Activated CD4-positive, alpha-beta T cell treated with anti-CD3 and anti-CD28 coated beads for 24 hours (primary cell): ENCODE data around the gene SLC30A7.

Experiments used
- DNase-seq, 2 donors: peaks; one replicate each; pipeline ENCODE4 v3.0.0-alpha.2; 2020; ENCODE audit warnings: low read depth in 2 of 2

SLC30A7 gene

DNA sequence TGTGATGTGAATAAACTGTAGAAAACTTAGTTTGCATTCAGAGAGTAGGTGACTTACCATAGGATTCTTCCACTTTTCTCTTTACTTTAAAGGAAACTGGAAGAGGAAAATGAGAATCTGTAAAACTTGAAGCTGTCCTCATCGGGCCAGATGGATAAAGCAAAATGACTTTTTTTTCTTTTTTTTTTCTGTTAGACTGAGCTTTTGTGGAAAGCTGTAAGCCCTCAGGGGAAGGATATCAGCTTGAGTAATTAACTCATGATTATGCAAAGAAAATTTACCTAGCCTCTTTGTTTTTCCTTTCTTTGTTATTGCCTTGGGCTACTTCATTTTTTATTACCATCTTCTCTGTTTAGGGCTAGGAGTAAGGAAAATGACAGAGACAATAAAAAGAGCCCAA, 76.3 kb downstream of the SLC30A7 start:
- no peak for DNase-seq

DNA sequence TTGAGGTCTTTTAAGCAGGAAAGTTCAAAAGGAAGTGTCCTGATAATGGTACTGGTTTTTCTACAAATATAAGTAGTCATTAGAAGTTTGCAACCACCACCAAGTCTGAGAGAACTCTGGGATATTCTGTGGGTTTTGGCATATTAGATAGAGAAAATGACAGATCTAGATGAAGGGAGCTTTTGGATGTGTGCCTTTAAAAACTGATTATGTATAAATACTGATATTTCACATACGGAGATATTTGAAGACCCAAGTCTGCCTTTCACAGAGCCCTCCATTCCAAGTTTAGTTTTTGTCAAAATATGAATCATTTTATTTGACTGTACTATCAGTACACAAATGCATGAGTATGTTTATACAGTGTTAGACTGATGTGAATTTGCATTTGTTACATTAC, 81.0 kb downstream of the SLC30A7 start:
- no peak for DNase-seq

DNA sequence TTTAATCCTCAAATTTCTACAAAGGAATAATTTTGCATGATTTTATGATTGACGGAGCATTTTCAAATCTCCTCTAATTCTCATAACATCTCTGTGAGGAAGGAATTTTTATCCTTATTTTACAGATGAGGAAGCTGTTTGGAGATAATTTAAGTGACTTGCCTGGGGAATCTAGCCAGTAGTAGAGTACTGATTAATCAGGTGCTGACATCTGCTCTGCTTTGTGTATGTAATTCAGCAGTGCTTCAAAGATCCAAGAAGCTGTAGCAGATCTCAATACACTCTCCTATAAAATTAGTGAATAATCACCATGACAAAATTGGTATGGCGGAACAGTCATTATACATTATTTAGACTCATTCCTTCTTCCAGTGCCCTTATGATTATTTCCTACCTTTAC, 83.7 kb downstream of the SLC30A7 start:
- DNase-seq, result no peak

DNA sequence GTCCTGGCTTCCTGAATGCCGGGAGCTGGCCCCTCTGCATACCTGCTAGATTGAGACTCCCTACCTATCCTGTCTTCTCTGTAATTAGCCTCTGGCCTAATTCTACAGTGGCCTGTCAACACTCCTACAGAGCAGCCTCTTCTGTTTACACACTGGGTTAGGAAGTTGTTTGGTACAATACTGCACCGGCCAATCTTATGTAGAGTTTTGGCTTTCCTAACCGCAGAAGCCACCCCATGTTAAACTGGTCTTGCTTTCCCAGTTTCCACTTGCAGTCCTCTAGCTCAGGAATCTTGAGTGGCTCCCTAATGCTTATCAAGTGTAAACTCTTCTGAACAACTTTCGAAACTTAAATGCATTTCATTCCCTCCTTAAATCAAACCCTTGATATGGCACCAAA, 86.9 kb downstream of the SLC30A7 start:
- DNase-seq, result no peak

DNA sequence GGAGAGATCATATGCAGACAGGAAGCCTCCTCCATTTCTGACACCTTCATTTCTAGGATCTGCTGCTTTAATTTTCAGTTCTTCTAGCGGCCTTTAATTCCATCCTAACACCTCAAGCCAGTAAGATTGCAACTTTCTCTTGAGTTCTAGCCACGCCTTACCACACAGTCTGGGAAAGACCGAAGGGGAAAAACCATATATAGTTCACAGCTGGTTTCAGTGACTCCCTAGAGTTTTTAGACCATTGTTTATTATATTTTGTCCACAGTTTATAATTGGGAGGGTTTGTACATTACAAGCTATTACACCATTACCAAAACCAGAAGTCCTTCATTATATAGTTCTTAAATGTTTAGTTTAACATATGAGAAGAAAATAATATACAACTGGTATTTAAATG, 92.2 kb downstream of the SLC30A7 start:
- no peak for DNase-seq

DNA sequence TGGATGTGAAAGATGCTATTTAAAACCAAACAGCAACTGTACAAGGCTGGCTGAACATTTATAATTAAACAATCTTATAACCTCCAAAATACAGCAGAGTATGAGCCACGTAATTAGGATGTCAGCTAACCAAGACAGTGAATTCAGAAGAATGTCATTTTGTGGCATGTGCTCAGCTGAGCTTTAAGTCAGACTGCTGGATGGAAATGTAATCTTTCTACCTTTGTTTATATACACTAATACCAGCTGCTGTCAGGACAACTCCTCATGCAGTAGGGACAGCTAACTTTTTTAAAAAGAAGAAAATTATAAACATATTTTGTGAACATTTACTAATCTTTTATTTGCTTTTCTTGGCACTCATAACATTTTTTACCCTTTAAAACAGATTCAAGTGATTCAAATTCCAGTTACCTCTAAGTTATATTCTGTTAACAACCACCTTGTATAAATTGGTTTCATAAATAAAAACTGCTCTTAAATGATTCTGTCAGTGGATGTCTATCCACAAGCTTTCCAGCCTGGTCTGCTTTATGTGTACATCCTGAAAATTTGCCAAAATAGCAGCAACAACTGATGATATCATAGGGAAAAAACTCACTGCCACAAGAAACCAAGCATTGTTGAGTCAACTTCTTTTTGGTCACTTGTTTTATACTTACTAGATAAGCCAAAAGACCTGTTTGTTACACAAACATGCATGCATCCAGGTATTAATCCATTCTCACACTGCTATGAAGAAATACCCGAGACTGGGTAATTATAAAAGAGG, 93.6 kb downstream of the SLC30A7 start:
- DNase-seq, result no peak

DNA sequence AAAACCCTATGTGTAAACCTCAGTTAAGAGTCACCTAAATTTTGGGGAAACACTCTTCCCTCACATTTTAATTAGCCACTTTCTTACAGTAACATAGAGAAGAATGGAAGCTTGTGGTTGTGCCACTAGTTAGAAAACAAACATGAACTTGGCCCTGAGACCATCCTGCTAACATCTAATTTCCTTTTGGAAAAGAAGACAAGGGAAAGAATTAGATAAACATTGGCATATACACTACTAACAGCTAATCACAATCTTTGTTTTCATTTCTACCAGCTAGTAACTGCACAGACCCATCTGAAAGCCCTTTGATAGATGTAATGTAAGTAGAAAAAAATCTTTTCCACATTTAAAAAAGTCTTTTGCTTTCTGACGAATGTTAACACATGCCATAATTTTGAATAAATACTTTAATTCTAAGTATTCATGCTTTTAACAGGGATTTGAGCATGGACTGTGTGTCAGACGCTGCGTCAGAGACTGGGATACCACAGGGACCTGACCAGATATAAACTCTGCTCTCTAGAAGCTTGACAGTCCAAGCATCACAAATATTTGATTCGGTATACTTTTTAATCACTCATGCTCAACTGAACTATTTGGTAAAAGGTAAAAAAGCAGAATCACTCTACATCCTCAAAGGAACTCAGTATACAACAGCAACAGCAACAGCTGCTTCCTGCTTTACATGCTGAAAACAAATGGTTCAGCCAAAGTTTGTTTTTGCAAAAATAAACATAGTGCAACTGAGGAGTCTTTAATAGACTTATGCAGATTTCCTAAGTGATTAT, 99.5 kb downstream of the SLC30A7 start:
- DNase-seq, result no peak

DNA sequence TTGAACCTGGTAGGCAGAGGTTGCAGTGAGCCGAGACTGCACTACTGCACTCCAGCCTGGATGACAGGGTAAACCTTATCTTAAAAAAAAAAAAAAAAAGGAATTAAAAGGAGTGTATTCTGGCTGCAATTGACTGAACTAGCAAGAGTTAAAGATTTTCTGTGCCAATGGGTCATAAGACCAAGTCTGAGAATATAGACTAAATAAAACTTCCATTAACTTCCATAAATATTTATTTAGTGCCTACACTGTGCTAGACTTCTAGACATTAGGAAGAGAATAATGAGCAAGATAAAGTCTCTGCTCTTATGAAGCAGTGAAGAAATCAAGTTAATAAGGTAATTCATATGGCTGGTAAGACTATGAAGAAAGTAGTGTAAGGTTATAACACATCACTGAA, 102.5 kb downstream of the SLC30A7 start:
- no peak for DNase-seq

DNA sequence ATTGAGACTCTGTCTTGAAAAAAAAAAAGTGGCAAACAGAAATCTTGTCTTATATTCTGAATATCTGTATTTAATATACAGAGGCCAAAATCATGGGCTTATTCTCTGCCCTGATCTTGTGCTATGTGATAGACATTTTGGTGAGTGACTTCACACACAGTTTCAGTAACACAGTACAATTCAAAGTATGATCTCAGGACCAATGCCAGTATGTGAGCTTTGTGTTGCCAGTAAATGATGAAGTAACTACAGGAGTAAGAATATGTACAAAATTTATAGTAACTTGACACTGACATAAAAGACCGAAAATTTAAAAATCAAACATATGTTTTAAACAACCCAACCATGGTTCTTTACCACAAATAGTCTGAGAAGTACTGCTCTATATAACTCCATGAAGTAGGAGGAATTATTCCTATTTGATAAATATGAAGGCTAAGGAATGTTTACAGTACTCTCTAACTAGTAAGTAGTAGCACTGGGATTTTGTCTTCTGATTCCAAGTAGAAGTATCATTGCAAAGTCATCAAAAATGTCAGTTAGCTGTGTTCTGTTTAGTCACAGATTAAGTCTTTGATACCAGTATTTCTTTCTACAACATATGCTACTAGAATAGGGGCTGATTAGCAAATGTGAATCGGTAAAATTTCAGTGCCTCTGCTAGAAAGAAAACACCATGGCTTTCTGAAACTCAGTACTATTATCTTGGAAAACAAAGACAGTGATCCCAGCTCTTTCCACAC, 104.4 kb downstream of the SLC30A7 start:
- DNase-seq, result no peak

DNA sequence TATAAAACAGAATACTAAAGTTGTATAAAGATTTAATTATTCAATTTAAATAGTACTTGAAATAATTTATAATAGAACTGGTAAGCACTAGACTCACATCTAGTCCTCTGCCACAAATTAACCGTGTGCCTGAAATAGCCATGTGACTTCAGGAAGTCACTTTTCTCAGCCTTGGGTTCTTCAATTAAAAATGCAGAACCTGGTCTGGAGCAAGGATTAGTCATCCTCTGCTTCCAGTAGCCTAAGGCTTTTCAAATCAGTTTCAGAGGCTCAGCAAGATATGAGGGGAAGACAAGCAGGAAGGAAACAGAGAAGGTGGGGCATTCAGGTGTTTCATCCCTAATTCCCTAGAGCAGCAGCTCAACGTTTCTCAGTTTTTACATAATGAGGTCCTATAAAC, 106.7 kb downstream of the SLC30A7 start:
- DNase-seq, result no peak

DNA sequence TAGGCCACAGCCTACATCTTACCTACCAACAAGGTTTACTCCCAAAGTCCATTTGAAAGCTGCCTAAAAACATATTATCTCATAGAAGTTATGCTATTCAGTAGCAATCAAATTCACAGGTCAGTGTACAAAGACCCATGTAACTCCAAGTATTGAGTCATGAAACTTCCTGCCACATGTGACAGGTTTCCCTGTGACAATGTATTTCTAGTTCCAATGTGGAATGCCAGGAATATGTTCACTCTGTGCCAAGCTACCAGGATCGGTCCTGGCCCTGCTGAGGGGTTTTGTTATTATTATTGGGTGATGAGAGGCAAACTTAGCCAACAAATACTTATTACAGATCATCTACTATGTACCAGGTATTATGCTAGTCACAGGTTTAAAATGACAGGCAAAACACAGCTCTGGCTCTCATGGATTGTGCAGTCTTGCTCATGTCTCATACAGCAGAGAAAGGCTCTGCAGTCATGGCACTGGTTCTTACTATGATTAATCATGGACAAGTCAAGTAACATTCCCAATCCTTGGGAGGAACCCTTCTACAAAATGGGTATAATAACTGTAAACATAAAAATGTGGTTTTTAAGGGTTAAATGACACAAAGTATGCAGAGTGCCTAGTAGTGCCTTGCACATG, 107.2 kb downstream of the SLC30A7 start:
- no peak for DNase-seq

DNA sequence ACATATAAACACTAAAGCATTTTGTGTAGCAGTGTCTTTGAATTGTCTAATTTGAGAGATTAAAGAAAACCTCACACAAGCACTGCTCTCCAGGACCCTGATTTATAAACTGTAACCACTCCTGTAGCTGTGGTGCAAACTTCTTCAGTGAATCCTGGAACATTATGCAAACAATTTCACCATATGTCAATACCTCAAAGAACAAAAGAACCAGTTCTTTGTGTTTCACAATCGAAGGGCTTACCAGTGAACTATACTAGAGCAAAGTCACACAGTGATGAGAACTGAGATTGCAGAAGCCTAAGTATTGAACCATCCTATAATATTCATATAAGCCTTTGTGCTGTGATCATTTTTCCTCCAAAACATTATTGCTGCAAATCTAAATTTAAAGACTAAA, 108.2 kb downstream of the SLC30A7 start:
- no peak for DNase-seq

DNA sequence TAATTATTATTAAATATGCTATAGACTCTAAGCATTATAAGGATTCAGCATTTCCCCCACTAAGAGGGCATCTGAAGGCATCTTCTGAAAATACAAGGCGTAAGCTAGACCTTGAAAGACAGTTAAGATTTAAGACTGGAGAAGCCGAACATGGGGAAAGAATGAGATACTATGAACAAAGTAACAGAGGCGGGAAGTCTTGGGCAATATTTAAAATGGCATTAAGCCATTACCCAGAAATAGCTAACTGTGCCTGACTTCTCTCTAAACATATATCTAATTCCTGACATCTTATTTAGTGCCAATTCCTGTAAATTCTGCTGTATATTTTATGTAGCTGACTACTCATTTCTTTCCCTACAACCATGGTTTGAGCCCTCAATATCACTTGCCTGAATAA, 108.8 kb downstream of the SLC30A7 start:
- DNase-seq, result no peak

DNA sequence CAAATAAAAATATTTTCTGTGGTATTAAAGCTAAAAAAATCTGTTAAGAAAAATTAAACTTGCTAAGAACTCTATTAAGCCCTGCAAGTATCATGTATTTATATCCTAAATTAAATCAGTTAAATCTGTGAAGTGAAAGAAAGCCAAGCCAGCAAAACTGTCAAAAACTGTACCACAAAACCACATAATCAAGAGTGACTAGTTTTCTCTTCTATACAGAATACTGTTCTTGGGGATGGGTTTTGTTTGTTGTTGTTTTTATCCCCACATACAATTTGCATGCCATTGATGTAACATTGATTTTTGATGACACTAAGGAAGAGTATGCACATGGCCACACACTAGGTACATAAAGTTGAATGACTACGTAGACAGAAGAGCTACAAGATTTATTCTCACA, 109.3 kb downstream of the SLC30A7 start:
- DNase-seq, result no peak

DNA sequence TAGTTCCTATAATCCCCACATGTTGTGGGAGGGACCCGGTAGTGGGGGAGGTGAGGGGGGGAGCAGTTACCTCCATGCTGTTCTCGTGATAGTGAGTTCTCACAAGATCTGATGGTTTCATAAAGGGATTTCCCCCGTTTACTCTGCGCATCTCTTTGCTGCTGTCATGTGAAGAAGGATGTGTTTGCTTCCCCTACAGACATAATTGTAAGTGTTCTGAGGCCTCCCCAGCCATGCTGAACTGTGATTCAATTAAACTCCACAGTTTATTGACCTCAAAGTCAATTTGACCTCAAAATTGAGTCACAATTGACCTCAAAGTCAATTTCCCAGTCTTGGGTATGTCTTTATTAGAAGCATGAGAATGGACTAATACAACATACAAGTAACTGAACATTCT, 110.0 kb downstream of the SLC30A7 start:
- DNase-seq, result no peak

DNA sequence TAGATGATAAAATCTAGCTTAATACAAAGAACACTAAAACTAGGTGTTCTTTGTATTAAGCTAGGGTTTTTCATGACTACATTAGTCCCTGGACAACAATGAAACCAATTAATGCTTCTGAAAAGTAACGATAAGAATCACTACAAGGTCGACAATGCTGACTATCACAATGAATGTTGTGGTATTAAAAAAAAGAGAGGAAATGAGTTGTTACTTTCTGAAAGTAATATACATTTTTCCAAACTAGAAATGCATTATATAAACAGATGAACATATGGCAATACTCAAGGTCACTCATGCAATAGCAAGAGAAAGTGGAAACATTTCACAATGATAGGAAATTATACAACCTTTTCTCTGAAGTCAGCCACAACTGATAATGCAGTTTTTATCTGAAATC, 110.7 kb downstream of the SLC30A7 start:
- DNase-seq, result no peak

DNA sequence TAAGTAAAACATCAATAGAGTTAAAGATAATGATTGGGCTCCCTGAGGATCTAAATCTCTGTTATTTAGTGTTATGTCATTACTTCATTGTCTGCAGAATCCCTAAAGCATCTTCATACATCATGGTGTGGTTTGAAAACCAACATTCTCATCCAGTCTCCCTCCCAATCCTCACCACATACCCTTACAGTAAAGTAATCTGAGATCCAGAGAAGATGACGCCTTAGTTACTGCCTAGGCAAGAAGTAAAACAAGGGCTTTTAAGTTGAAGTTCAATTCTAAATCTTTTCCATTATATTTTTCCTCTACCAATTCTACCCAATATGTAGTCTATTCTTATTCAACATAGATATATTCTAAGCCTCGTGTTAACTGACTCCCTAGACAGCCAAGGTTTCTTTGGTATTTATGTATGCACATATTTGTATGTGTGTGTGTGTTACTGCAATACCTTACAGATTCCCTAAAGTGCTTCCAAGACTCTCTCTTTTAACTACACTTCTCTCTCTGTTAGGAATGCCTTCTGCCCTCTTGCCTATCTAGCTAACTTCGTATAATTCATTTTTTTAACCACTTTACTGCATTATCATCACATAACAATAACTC, 112.4 kb downstream of the SLC30A7 start:
- DNase-seq, result no peak

DNA sequence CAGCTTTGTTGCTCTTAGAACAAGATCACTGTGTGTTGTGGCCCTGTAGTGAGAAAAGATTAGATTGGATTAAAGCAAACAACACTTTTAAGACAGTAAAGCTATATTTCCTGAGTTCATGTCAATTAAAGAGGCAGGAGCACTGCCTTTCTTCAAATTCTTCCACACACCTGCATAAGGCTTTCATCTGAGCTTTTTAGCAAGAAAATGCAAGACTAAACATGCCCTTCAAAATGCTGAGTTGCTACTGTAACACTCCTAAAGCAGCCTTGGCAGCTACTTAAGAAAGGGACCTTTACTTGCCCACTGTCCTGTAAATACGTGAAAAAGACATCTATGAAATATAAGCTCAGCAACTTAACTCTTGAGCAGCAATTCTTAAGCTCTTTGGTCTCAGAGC, 117.9 kb downstream of the SLC30A7 start:
- DNase-seq, result no peak

DNA sequence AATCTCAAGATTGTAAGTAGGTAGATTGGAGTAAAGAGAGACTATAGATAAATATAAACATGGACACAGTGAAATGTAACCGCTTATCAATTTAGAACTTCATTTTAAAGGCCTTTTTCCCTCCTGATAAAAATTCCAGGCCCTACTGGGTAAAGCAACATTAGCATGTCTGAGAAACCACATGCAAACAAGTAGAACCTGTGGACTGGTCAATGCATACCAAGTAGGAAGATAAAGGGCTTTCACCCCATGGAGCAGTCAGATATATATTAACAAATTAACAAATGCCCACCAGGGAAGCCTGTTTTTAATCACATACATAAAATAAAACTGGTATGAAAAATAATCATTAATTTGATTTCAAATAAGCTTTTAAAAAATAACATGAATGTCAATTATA, 121.6 kb downstream of the SLC30A7 start:
- no peak for DNase-seq

DNA sequence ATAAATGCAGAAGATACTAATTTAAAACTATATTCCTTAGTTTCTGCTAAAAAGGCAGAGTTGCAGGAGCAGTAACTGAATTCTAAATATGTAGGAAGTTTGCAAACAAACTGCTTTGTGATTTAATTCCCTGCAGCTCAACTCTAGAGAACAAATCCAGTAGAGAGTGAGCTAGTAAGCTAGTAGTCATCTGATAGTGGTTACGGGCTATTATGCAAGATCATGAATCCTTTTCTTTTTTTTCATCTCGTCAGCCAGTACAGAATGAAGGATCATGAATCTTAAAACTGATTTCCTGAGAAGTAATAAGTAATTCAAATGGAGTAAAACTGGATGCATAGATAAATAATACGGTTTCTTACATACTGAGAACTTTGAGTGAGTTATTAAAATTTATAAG, 126.4 kb downstream of the SLC30A7 start:
- DNase-seq, result no peak

DNA sequence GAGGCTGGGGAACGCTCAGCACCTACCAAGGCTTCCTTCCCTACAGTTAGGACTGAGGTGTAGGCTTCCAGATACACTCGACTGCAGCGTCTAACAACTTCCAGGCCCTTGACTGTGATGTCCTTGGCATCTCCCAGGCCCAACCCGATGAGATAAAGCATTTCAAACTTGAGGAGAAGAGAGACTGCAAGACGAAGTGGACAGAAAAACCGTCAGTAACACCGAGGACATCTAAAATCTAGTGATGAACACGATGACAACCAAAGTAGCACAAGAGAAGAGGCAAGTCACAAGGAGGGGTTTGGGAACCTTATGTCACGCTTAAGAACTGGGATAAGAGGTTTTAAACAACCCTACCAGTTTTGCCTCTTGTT, 129.4 kb downstream of the SLC30A7 start:
- DNase-seq, result peak in 1 of 2 donors; percentile 3
